HL-60 (cell line): ENCODE measurements around the gene SMIM26.

ENCODE experiments used
- GABPA ChIP-seq: IDR thresholded peaks from 2 replicates; pipeline ENCODE4 v1.6.1; 2012; ENCODE audit warnings: low read depth
- POLR2AphosphoS5 ChIP-seq: IDR thresholded peaks from 2 replicates; pipeline ENCODE4 v1.6.1; 2012; ENCODE audit warnings: low read depth
- SPI1 ChIP-seq: IDR thresholded peaks from 2 replicates; pipeline ENCODE4 v1.6.1; 2012; ENCODE audit warnings: low read depth, mild to moderate bottlenecking, borderline replicate concordance
- TF ChIP-seq, protein P1 (sequence below): IDR thresholded peaks from one replicate; pipeline ENCODE4 v1.5.1; 2011; ENCODE audit warnings: low read length, control low read depth, inconsistent platforms; ENCODE audit not compliant: insufficient read depth
- TF ChIP-seq, protein P2 (sequence below): IDR thresholded peaks from 2 replicates; pipeline ENCODE4 v1.6.1; 2012; ENCODE audit warnings: low read depth; ENCODE audit not compliant: insufficient replicate concordance

- TF ChIP-seq, protein P1, sequence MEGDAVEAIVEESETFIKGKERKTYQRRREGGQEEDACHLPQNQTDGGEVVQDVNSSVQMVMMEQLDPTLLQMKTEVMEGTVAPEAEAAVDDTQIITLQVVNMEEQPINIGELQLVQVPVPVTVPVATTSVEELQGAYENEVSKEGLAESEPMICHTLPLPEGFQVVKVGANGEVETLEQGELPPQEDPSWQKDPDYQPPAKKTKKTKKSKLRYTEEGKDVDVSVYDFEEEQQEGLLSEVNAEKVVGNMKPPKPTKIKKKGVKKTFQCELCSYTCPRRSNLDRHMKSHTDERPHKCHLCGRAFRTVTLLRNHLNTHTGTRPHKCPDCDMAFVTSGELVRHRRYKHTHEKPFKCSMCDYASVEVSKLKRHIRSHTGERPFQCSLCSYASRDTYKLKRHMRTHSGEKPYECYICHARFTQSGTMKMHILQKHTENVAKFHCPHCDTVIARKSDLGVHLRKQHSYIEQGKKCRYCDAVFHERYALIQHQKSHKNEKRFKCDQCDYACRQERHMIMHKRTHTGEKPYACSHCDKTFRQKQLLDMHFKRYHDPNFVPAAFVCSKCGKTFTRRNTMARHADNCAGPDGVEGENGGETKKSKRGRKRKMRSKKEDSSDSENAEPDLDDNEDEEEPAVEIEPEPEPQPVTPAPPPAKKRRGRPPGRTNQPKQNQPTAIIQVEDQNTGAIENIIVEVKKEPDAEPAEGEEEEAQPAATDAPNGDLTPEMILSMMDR: no peak
- TF ChIP-seq POLR2AphosphoS5 (no peak), GABPA (no peak), SPI1 (no peak)
- TF ChIP-seq, protein P2, sequence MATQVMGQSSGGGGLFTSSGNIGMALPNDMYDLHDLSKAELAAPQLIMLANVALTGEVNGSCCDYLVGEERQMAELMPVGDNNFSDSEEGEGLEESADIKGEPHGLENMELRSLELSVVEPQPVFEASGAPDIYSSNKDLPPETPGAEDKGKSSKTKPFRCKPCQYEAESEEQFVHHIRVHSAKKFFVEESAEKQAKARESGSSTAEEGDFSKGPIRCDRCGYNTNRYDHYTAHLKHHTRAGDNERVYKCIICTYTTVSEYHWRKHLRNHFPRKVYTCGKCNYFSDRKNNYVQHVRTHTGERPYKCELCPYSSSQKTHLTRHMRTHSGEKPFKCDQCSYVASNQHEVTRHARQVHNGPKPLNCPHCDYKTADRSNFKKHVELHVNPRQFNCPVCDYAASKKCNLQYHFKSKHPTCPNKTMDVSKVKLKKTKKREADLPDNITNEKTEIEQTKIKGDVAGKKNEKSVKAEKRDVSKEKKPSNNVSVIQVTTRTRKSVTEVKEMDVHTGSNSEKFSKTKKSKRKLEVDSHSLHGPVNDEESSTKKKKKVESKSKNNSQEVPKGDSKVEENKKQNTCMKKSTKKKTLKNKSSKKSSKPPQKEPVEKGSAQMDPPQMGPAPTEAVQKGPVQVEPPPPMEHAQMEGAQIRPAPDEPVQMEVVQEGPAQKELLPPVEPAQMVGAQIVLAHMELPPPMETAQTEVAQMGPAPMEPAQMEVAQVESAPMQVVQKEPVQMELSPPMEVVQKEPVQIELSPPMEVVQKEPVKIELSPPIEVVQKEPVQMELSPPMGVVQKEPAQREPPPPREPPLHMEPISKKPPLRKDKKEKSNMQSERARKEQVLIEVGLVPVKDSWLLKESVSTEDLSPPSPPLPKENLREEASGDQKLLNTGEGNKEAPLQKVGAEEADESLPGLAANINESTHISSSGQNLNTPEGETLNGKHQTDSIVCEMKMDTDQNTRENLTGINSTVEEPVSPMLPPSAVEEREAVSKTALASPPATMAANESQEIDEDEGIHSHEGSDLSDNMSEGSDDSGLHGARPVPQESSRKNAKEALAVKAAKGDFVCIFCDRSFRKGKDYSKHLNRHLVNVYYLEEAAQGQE: no peak
Measured at GRCh38 chr20:18532626-18533025, 34.6 kb upstream of the SMIM26 start.
